GM10248 (cell line): ENCODE measurements around the gene DCUN1D2.

Source experiments
- CTCF ChIA-PET: fragments of 300-600 bp; sonication (Branson Sonifier 250); formaldehyde crosslinking; extraction: SDS; loops from one replicate; lab custom pipeline; 2021; ENCODE audit warnings: antibody characterized with exemption; lab: Yijun Ruan, JAX
- POLR2A ChIA-PET: fragments of 350-650 bp; sonication (Branson Sonifier 250); formaldehyde crosslinking; extraction: SDS; loops from one replicate; lab custom pipeline; 2020; ENCODE audit warnings: antibody characterized with exemption; lab: Yijun Ruan, JAX
- DNase-seq: peaks from one replicate; pipeline ENCODE4 v3.0.0; 2012; ENCODE audit errors: extremely low spot score
- CTCF ChIP-seq: IDR thresholded peaks from 2 replicates; pipeline ENCODE4 v1.5.1; 2012; ENCODE audit warnings: mild to moderate bottlenecking, low read depth; ENCODE audit errors: extremely low read depth, missing control alignments, control extremely low read depth

The DCUN1D2 gene

DNA sequence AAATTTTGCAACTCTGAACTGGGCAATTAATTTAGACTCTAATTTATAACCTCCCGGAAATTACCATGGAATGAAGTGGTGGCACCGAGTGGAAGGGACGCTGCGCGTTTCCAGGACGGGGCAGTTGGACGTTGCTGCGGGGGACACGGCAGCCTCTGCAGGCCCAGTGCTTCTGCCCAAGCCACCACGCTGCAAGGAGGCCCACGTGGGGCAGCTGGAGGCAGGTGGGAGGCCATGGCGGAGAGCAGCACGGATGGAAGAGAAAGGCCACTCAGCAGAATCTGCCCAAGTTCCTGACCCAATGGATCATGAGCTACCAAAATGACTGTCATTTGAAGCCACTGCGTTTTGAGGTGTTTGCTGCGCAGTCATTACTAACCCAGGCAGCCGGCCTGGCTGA, 26.0 kb downstream of the DCUN1D2 start:
- POLR2A ChIA-PET: no interaction called here
- DNase-seq: no peak
- CTCF ChIA-PET: interaction anchor here (1.7 kb wide), 1 partner anchor 8 kb away, joined by 7 read pairs; no protein-coding TSS in a partner anchor
- TF ChIP-seq CTCF: no peak

- ChIA-PET CTCF (no interaction called here), POLR2A (no interaction called here)
- TF ChIP-seq CTCF: no peak
- no peak for DNase-seq
Measured at GRCh38 chr13:113461022-113461751, 29.3 kb downstream of the DCUN1D2 start.

DNA sequence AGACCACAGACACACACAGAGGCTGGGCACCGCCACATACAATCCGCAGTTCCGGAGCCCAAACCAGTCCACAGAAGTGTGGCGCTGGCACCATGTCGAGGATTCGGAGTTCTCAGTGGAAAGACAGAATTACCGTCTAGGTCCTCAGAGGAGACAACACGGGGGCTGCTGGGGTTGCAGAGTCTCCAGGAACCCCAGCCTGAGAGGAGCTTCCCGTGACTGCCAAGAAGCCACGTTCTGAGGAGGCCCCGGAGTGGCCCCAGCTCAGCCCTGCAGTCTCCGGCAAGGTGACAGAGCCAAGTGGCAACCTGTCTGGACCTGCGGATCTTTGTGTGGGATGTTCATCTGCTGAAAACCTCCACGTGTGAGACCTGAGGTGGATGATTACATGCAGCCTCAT, 29.9 kb downstream of the DCUN1D2 start:
- no peak for DNase-seq
- no peak for TF ChIP-seq CTCF
- POLR2A ChIA-PET: no interaction called here
- CTCF ChIA-PET: interaction anchor here (1.3 kb wide), 1 partner anchor 102 kb away, joined by 5 read pairs; no protein-coding TSS in a partner anchor

GRCh38 chr13:113460064-113460555, 30.4 kb downstream of the DCUN1D2 start:
- no peak for TF ChIP-seq CTCF
- ChIA-PET CTCF (interaction anchor here (1.3 kb wide), 1 partner anchor 102 kb away, joined by 5 read pairs; no protein-coding TSS in a partner anchor), POLR2A (no interaction called here)
- no peak for DNase-seq

GRCh38 chr13:113458253-113459065, 32.1 kb downstream of the DCUN1D2 start:
- peak; percentile 43 for DNase-seq
- CTCF ChIA-PET: interaction anchor here (0.7 to 1.4 kb wide), 3 partner anchors 15 to 103 kb away, joined by 3 read pairs; no protein-coding TSS in a partner anchor
- TF ChIP-seq CTCF: peak; percentile 14
- POLR2A ChIA-PET: no interaction called here

- TF ChIP-seq CTCF: no peak
- ChIA-PET CTCF (interaction anchor here (1.2 to 1.4 kb wide), 3 partner anchors 14 to 99 kb away, joined by 3 read pairs; no protein-coding TSS in a partner anchor), POLR2A (no interaction called here)
- no peak for DNase-seq
Measured at GRCh38 chr13:113457510-113457909, 33.0 kb downstream of the DCUN1D2 start.
